GM23338 (cell line): Measurements from ENCODE around the gene AFF1. TPM values are rescaled to one million over a fixed set of nuclear protein-coding genes. Genes with fewer than 3 reads are reported as not detected.

Source experiments
- polyA plus RNA-seq: library from polyadenylated mRNA; unstranded; fragments of >200 nt; fragmentation: Nextera tagmentation; extraction: Ambion mirVana; gene quantifications from 2 replicates; pipeline ENCODE4 v1.2.1, GENCODE V29; 2016
- total RNA-seq: library from RNA; depleted of rRNA; stranded (reverse); fragments of >200 nt; shearing (Covaris generic); gene quantifications from 2 replicates; pipeline ENCODE4 v1.2.3, GENCODE V29; 2014; rRNA removed

The AFF1 gene
- total and polyA plus RNA-seq, 2 experiments from 2014 or later = 42.6 to 67.2 TPM

Other genes with a start within 250 kb of the AFF1 start
- gene SLC10A6, start 85.6 kb upstream of the AFF1 start, total RNA-seq = not detected in 2 replicates
- not detected in 2 replicates for gene SLC10A6, start 85.6 kb upstream of the AFF1 start, polyA plus RNA-seq
- gene C4orf36, start 42.6 kb upstream of the AFF1 start, total RNA-seq = 1.1 TPM in 1 of 2 replicates, not detected in the other
- gene C4orf36, start 42.6 kb upstream of the AFF1 start, polyA plus RNA-seq = 0.97 and 1.6 TPM in 2 replicates